Hepatocyte (in vitro differentiated cells): ENCODE measurements around the gene SORCS2.

ENCODE experiments used
- CTCF ChIP-seq: fragments of 200-600 bp; sonication (generic); IDR thresholded peaks from 2 replicates; pipeline ENCODE4 v1.5.1; 2016; ENCODE audit warnings: antibody characterized with exemption, mild to moderate bottlenecking; ENCODE audit not compliant: poor library complexity
- EZH2 ChIP-seq: fragments of 200-600 bp; sonication (generic); IDR thresholded peaks from 2 replicates; pipeline ENCODE4 v1.6.1; 2016; ENCODE audit warnings: antibody characterized with exemption, mild to moderate bottlenecking, borderline replicate concordance

GRCh38 chr4:7557456-7557855 is 365.1 kb downstream of the SORCS2 start:
- TF ChIP-seq EZH2 (no peak), CTCF (no peak)
